OCI-LY3 (cell line): ENCODE results near the gene RGL4.

ENCODE experiments used
- H2AFZ ChIP-seq: fragments of 200-600, 300-600 bp; shearing (Covaris generic); 2 replicates; pipeline ENCODE4 v1.6.0; 2014; ENCODE audit warnings: antibody characterized with exemption, low read depth, low read length
- H3K27ac ChIP-seq: fragments of 200-600, 300-600 bp; sonication (generic); 2 replicates; pipeline ENCODE4 v1.5.1; 2014; ENCODE audit warnings: mild to moderate bottlenecking, low read length, moderate library complexity, mixed read lengths
- H3K27me3 ChIP-seq: fragments of 200-600, 300-600 bp; sonication (generic); 2 replicates; pipeline ENCODE4 v1.6.1; 2014; ENCODE audit warnings: low read depth, low read length, mixed read lengths
- H3K36me3 ChIP-seq: fragments of 200-600, 300-600 bp; sonication (generic); replicated peaks from 2 replicates; pipeline ENCODE3; 2014; ENCODE audit warnings: low read depth, low read length, mixed read lengths
- H3K4me1 ChIP-seq: fragments of 300-600, 200-600 bp; sonication (generic); 2 replicates; pipeline ENCODE4 v1.6.1; 2014; ENCODE audit warnings: low read length, mixed read lengths
- H3K4me2 ChIP-seq: fragments of 200-600, 300-600 bp; sonication (generic); 2 replicates; pipeline ENCODE4 v1.6.1; 2014; ENCODE audit warnings: low read length, mixed read lengths
- H3K4me3 ChIP-seq: fragments of 300-600, 200-600 bp; sonication (generic); 2 replicates; pipeline ENCODE4 v1.5.1; 2014; ENCODE audit warnings: antibody characterized with exemption, mild to moderate bottlenecking, low read length, moderate library complexity
- H3K79me2 ChIP-seq: fragments of 300-600, 200-600 bp; shearing (Covaris generic); 2 replicates; pipeline ENCODE4 v1.6.1; 2014; ENCODE audit warnings: mild to moderate bottlenecking, low read length, mixed read lengths
- H3K9ac ChIP-seq: fragments of 300-600, 200-600 bp; shearing (Covaris generic); 2 replicates; pipeline ENCODE4 v1.6.0; 2014; ENCODE audit warnings: mild to moderate bottlenecking, low read length, moderate library complexity
- H3K9me3 ChIP-seq: fragments of 200-600, 300-600 bp; shearing (Covaris generic); 2 replicates; pipeline ENCODE4 v1.6.1; 2014; ENCODE audit warnings: low read length, mixed read lengths; ENCODE audit not compliant: insufficient read depth
- H4K20me1 ChIP-seq: fragments of 200-600, 300-600 bp; sonication (generic); 2 replicates; pipeline ENCODE4 v1.6.1; 2016; ENCODE audit warnings: low read length, mixed read lengths; ENCODE audit not compliant: insufficient read depth
- EZH2phosphoT487 ChIP-seq: fragments of 200-600 bp; shearing (Covaris generic); IDR thresholded peaks from 2 replicates; pipeline ENCODE4 v1.6.1; 2018; ENCODE audit warnings: antibody characterized with exemption, mixed run types, low read depth
- TF ChIP-seq, protein P1 (sequence below): fragments of 200-600, 300-600 bp; sonication (generic); IDR thresholded peaks from 2 replicates; pipeline ENCODE4 v1.5.1; 2014; ENCODE audit warnings: antibody characterized with exemption, low read length, low read depth

Gene RGL4

DNA sequence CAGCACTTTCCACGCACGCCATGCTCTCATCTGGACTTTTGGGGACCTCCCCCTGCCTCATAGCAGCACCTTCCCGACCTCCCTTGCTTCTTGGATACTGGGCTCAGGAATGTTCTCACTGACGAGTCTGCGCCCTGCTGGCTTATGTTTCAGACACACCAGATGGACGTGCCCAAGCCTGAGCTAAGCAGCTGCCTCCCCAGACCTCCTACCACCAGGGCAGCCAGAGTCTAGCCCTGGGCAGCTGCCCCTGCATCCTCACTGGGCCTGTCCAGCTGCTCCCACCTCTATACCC lies 13.2 kb upstream of the RGL4 start:
- Histone ChIP-seq H3K4me3 (no peak overlapping the region), H3K79me2 (no peaks in the 10 kb centered on the region), H3K9ac (no peak overlapping the region), H2AFZ (no peak overlapping the region), H4K20me1 (no peaks in the 10 kb centered on the region; the same call in 1 of the 2 replicates), H3K27me3 (no peaks in the 10 kb centered on the region), H3K36me3 (no peaks in the 10 kb centered on the region), H3K9me3 (no peaks in the 10 kb centered on the region), H3K4me1 (no peaks in the 10 kb centered on the region), H3K27ac (no peak overlapping the region), H3K4me2 (no peak overlapping the region)
- TF ChIP-seq EZH2phosphoT487: no peak
- TF ChIP-seq, protein P1, sequence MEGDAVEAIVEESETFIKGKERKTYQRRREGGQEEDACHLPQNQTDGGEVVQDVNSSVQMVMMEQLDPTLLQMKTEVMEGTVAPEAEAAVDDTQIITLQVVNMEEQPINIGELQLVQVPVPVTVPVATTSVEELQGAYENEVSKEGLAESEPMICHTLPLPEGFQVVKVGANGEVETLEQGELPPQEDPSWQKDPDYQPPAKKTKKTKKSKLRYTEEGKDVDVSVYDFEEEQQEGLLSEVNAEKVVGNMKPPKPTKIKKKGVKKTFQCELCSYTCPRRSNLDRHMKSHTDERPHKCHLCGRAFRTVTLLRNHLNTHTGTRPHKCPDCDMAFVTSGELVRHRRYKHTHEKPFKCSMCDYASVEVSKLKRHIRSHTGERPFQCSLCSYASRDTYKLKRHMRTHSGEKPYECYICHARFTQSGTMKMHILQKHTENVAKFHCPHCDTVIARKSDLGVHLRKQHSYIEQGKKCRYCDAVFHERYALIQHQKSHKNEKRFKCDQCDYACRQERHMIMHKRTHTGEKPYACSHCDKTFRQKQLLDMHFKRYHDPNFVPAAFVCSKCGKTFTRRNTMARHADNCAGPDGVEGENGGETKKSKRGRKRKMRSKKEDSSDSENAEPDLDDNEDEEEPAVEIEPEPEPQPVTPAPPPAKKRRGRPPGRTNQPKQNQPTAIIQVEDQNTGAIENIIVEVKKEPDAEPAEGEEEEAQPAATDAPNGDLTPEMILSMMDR: no peak

DNA sequence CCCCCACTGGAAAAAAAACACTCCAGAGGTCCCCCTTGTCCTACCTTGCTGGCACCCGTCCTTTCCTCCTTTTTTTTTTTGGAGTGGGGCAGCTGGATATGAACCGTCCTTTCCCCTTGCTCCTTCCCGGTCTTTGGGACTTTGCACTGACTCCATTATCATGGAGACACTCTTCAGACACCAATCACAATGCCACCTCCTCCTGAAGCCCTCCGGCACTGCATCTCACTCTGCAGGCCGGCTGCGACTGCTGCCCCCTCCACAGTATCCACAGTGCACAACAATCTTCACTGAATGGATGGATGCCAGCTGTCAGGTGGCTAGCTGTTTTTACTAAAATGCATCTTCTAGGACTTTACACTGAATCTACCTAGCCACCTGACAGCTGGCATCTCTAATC lies 12.7 kb upstream of the RGL4 start:
- Histone ChIP-seq H3K27ac (no peak overlapping the region), H3K79me2 (no peaks in the 10 kb centered on the region)

DNA sequence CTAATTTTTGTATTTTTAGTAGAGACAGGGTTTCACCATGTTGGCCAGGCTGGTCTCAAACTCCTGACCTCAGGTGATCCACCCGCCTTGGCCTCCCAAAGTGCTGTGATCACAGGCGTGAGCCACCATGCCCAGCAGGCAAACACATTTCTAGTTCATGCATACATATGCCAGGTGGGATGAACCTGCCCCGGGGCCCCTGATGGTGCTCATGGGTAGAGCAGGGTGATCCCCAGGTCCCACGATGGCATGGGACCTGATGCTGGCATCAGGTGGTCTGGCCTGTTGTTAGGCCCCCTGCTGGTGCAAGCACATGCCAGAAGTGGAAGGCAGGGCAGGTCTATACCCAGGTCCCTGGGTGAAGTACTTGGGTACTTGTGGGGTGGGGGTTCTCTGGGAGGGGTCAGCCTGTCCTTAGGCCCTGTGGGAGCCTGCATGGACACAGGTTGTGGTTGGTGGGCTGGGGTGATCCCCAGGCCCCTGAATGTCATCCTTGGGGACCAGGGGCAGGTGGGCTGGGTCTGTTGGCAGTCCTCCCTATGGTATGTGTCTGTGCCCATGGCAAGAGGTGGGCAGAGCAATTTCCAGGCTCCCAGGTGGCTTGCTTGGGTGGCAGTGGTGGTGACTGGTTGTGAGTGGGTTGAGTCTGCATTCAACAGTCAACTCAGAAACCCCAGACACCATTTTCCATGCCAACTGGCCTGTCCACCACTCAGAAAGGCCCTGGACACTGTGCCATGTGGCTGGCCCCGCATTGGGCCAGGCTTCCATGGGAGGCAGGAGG lies 9.6 kb upstream of the RGL4 start:
- Histone ChIP-seq H3K79me2 (no peaks in the 10 kb centered on the region), H3K27me3 (no peaks in the 10 kb centered on the region), H3K4me2 (no peak overlapping the region), H3K4me1 (no peaks in the 10 kb centered on the region), H3K27ac (no peak overlapping the region), H3K9me3 (no peaks in the 10 kb centered on the region), H3K4me3 (no peak overlapping the region), H4K20me1 (no peaks in the 10 kb centered on the region; the same call in 1 of the 2 replicates), H3K9ac (no peak overlapping the region), H2AFZ (no peak overlapping the region), H3K36me3 (peaks cover 3% of the 10 kb centered on the region)
- TF ChIP-seq EZH2phosphoT487: no peak
- TF ChIP-seq, protein P1: no peak

More for the DNA sequence above, 12.7 kb upstream of the RGL4 start:
- Histone ChIP-seq H2AFZ (no peak overlapping the region), H3K9ac (no peak overlapping the region), H3K4me1 (no peaks in the 10 kb centered on the region), H3K27me3 (no peaks in the 10 kb centered on the region), H4K20me1 (no peaks in the 10 kb centered on the region; the same call in 1 of the 2 replicates), H3K4me3 (no peak overlapping the region), H3K9me3 (no peaks in the 10 kb centered on the region), H3K4me2 (no peak overlapping the region), H3K36me3 (no peaks in the 10 kb centered on the region)
- no peak for TF ChIP-seq EZH2phosphoT487
- TF ChIP-seq, protein P1: no peak

- Histone ChIP-seq H3K4me1 (no peaks in the 10 kb centered on the region), H4K20me1 (no peaks in the 10 kb centered on the region; the same call in 1 of the 2 replicates), H3K4me3 (no peak overlapping the region), H3K9me3 (no peaks in the 10 kb centered on the region), H3K9ac (no peak overlapping the region), H3K27ac (no peak overlapping the region), H2AFZ (no peak overlapping the region), H3K27me3 (no peaks in the 10 kb centered on the region), H3K4me2 (no peak overlapping the region), H3K79me2 (no peaks in the 10 kb centered on the region), H3K36me3 (peaks cover 3% of the 10 kb centered on the region)
- no peak for TF ChIP-seq EZH2phosphoT487
- TF ChIP-seq, protein P1: no peak
Observed at GRCh38 chr22:23682077-23682476, 8.7 kb upstream of the RGL4 start.
